GM23338 (cell line): Measurements from ENCODE around the gene NFIA. TPM values are rescaled to one million over a fixed set of nuclear protein-coding genes. Genes with fewer than 3 reads are reported as not detected.

ENCODE experiments used
- ATAC-seq: fragments of 200-7000 bp; cut with Tn5 transposase; 3 replicates; pipeline ENCODE4 v1.9.1; 2020
- DNase-seq: peaks from one replicate; pipeline ENCODE4 v3.0.0-alpha.2; 2015; ENCODE audit warnings: low spot score
- H2AFZ ChIP-seq: fragments of 200-600 bp; sonication (generic); 2 replicates; pipeline ENCODE4 v1.8.0; 2016; ENCODE audit warnings: antibody characterized with exemption, mild to moderate bottlenecking, moderate library complexity
- H3F3A ChIP-seq: fragments of 200-600 bp; sonication (generic); replicated peaks from 2 replicates; pipeline ENCODE4 v1.8.0; 2017; ENCODE audit warnings: antibody characterized with exemption, mixed run types, low read depth
- H3K27ac ChIP-seq: fragments of 200-600 bp; sonication (generic); 2 replicates; pipeline ENCODE4 v1.6.1; 2016; ENCODE audit warnings: low read depth
- H3K27me3 ChIP-seq: fragments of 200-600 bp; sonication (generic); 2 replicates; pipeline ENCODE4 v1.8.0; 2016; ENCODE audit warnings: mild to moderate bottlenecking, mixed run types, moderate library complexity; ENCODE audit not compliant: insufficient read depth
- H3K36me3 ChIP-seq: fragments of 200-600 bp; sonication (generic); 2 replicates; pipeline ENCODE4 v1.8.0; 2016; ENCODE audit warnings: mild to moderate bottlenecking; ENCODE audit not compliant: insufficient read depth
- H3K4me1 ChIP-seq: fragments of 200-600 bp; sonication (generic); 2 replicates; pipeline ENCODE4 v1.8.0; 2016; ENCODE audit warnings: mild to moderate bottlenecking, moderate library complexity; ENCODE audit not compliant: insufficient read depth
- H3K4me2 ChIP-seq: fragments of 200-600 bp; sonication (generic); 2 replicates; pipeline ENCODE4 v1.7.1; 2017; ENCODE audit warnings: mixed run types
- H3K4me3 ChIP-seq: fragments of 200-600 bp; sonication (generic); 2 replicates; pipeline ENCODE4 v1.6.1; 2016; ENCODE audit warnings: mixed run types
- H3K79me2 ChIP-seq: fragments of 200-600 bp; sonication (generic); replicated peaks from 2 replicates; pipeline ENCODE4 v1.8.0; 2017; ENCODE audit warnings: mild to moderate bottlenecking; ENCODE audit not compliant: insufficient read depth
- H3K9me2 ChIP-seq: fragments of 200-600 bp; sonication (generic); 2 replicates; pipeline ENCODE4 v1.8.0; 2017; ENCODE audit not compliant: insufficient read depth
- H4K20me1 ChIP-seq: fragments of 200-600 bp; sonication (generic); replicated peaks from 2 replicates; pipeline ENCODE4 v1.8.0; 2017; ENCODE audit warnings: mild to moderate bottlenecking; ENCODE audit not compliant: insufficient read depth
- H3K27ac Mint-ChIP-seq: 2 replicates; pipeline ENCODE4 v1.8.0; 2020; ENCODE audit warnings: inconsistent platforms, mild to moderate bottlenecking, moderate library complexity, mixed read lengths
- H3K27me3 Mint-ChIP-seq: 3 replicates; pipeline ENCODE4 v1.8.0; 2022; ENCODE audit warnings: low read depth, mild to moderate bottlenecking, moderate library complexity, mixed read lengths, inconsistent platforms; ENCODE audit not compliant: insufficient read depth, poor library complexity
- H3K36me3 Mint-ChIP-seq: 3 replicates; pipeline ENCODE4 v1.8.0; 2021; ENCODE audit warnings: low read depth, mild to moderate bottlenecking, inconsistent platforms, moderate library complexity, mixed read lengths
- H3K4me1 Mint-ChIP-seq: 3 replicates; pipeline ENCODE4 v1.8.0; 2020; ENCODE audit warnings: mild to moderate bottlenecking, inconsistent platforms, mixed read lengths
- H3K4me3 Mint-ChIP-seq: 3 replicates; pipeline ENCODE4 v1.8.0; 2021; ENCODE audit warnings: moderate library complexity, mild to moderate bottlenecking, inconsistent platforms, mixed read lengths
- H3K9me3 Mint-ChIP-seq: 3 replicates; pipeline ENCODE4 v1.8.0; 2020; ENCODE audit warnings: moderate library complexity, mild to moderate bottlenecking, inconsistent platforms, mixed read lengths
- EZH2 ChIP-seq: fragments of 200-600 bp; sonication (generic); IDR thresholded peaks from one replicate; pipeline ENCODE4 v1.8.0; 2017; ENCODE audit warnings: antibody characterized with exemption, mild to moderate bottlenecking, low read depth; ENCODE audit not compliant: unreplicated experiment
- EZH2phosphoT487 ChIP-seq: fragments of 200-600 bp; sonication (generic); IDR thresholded peaks from one replicate; pipeline ENCODE4 v1.8.1; 2018; ENCODE audit warnings: antibody characterized with exemption; ENCODE audit not compliant: unreplicated experiment
- JUNB ChIP-seq: IDR thresholded peaks from one replicate; pipeline ENCODE4 v1.6.1; 2016; ENCODE audit warnings: antibody characterized with exemption; ENCODE audit not compliant: unreplicated experiment
- ZNF331 ChIP-seq: fragments of 250-450 bp; sonication (Bioruptor Pico); IDR thresholded peaks from 2 replicates; pipeline ENCODE4 v1.5.0; 2020; ENCODE audit warnings: low read depth, mild to moderate bottlenecking, moderate library complexity
- polyA plus RNA-seq: library from polyadenylated mRNA; unstranded; fragments of >200 nt; fragmentation: Nextera tagmentation; extraction: Ambion mirVana; gene quantifications from 2 replicates; pipeline ENCODE4 v1.2.1, GENCODE V29; 2016
- total RNA-seq: library from RNA; depleted of rRNA; stranded (reverse); fragments of >200 nt; shearing (Covaris generic); gene quantifications from 2 replicates; pipeline ENCODE4 v1.2.3, GENCODE V29; 2014
- TF ChIP-seq, protein P1 (sequence below): IDR thresholded peaks from one replicate; pipeline ENCODE4 v1.6.1; 2018; ENCODE audit warnings: antibody characterized with exemption; ENCODE audit not compliant: unreplicated experiment

Gene NFIA
- total and polyA plus RNA-seq, 2 experiments from 2014 or later, result 0.97 to 2.3 TPM

DNA sequence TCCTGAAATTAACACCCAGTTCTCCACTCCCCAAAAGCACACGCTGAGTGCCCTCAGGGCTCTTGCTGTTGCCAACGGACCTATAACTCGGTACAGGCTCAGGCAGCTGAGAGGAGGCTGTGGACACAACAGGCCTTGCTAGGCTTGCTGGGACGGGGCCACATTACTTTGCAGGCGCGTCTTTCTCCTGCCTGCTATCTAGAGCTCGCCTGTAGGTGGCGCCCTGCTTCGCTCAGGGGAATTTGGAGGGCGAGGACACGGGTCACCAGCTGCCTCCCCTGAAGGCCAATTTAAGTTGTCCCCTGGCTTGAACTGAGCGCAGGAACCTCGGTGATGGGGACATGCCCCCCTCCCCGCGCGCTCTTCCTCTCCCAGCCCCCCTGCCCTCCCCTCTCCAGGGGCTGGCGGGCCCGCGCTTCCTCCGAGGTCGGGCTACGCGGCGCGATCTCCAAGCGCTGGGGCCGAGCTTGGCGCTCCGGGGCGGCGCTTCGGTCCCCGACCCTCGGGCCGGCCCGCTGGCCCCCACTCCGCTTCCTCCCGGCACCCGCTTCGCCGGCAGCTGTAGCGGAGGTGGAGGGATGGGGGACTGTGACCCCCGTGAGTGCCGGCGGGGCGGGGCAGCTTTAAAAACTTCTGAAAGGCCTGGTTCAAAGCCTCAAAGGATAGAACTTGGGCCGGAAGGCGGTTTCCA lies 32.4 kb upstream of the NFIA start (continued):
- TF ChIP-seq ZNF331 (CRISPR knock-in tag), result no peak
- no peak for TF ChIP-seq JUNB
- TF ChIP-seq EZH2, result no peak
- TF ChIP-seq, protein P1, sequence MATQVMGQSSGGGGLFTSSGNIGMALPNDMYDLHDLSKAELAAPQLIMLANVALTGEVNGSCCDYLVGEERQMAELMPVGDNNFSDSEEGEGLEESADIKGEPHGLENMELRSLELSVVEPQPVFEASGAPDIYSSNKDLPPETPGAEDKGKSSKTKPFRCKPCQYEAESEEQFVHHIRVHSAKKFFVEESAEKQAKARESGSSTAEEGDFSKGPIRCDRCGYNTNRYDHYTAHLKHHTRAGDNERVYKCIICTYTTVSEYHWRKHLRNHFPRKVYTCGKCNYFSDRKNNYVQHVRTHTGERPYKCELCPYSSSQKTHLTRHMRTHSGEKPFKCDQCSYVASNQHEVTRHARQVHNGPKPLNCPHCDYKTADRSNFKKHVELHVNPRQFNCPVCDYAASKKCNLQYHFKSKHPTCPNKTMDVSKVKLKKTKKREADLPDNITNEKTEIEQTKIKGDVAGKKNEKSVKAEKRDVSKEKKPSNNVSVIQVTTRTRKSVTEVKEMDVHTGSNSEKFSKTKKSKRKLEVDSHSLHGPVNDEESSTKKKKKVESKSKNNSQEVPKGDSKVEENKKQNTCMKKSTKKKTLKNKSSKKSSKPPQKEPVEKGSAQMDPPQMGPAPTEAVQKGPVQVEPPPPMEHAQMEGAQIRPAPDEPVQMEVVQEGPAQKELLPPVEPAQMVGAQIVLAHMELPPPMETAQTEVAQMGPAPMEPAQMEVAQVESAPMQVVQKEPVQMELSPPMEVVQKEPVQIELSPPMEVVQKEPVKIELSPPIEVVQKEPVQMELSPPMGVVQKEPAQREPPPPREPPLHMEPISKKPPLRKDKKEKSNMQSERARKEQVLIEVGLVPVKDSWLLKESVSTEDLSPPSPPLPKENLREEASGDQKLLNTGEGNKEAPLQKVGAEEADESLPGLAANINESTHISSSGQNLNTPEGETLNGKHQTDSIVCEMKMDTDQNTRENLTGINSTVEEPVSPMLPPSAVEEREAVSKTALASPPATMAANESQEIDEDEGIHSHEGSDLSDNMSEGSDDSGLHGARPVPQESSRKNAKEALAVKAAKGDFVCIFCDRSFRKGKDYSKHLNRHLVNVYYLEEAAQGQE, result no peak

DNA sequence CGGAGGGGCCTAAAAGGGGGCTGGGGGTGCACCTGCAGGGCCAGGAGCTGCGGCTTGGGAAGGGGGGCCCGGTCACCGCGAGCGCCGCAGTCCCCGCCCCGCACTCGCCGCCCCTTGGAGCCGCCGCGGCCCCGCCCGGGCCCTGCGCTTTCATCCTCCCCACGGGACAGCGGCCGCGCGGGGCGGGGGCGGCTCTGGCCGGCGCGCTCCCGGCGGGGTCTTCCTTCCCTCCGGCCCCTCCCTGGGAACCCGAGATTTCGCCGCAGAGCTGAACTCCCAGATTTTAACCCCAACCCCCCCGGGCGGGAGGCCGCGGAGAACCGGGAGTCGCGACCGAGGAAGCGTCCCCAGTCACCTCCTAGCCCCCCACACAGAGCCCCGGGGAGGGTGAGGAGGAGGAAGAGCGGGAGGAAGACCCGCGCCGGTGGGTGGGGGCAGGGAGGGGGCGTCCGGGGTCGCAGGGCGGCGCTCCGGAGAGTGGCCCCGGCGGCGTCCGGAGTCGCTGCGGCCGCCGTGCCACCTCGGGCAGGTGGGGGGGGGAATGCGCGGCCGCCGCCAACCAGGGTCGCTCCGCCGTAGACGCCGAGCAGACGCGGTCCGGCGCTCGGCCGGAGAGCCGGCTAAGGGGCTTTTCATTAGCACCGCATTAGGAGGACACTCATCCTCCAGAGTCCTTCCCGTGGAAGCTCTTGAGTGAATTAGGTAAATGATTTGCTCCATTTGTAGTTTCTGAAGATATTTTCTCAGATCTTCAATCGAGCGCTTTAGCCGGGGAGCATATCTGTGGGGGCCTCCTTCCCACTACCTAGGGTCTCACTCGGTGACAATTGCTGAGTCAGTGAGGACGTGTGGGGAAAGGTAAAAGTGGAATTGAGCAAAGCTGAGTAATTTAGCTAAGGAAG lies 31.6 kb upstream of the NFIA start:
- H3K36me3 Mint-ChIP-seq, result no peaks in the 10 kb centered on the region
- no peaks in the 10 kb centered on the region for H3K36me3 ChIP-seq
- DNase-seq, result peak; percentile 49
- peak overlapping the region; percentile 94 for H2AFZ ChIP-seq
- H3K9me2 ChIP-seq, result no peaks in the 10 kb centered on the region
- H3K4me3 Mint-ChIP-seq, result peak overlapping the region; percentile 78
- H4K20me1 ChIP-seq, result 0 out of 2 replicates have a peak, but pooled peaks cover 3% of the 10 kb centered on the region
- no peaks in the 10 kb centered on the region for H3K79me2 ChIP-seq
- H3K4me2 ChIP-seq, result peak overlapping the region; percentile 87
- peaks cover 54% of the 10 kb centered on the region for H3K27me3 ChIP-seq
- peak; percentile 41 for TF ChIP-seq EZH2phosphoT487
- TF ChIP-seq ZNF331 (CRISPR knock-in tag), result no peak
- TF ChIP-seq, protein P1, result no peak
- peaks cover 19% of the 10 kb centered on the region; the same call in 1 of the 2 replicates for H3F3A ChIP-seq
- H3K4me1 ChIP-seq, result peaks cover 43% of the 10 kb centered on the region
- H3K27me3 Mint-ChIP-seq, result peaks cover 51% of the 10 kb centered on the region
- peak overlapping the region; percentile 83 for H3K4me3 ChIP-seq
- H3K27ac Mint-ChIP-seq, result no peak overlapping the region
- no peak overlapping the region for H3K27ac ChIP-seq
- ATAC-seq, result peak; percentile 19
- H3K9me3 Mint-ChIP-seq, result no peaks in the 10 kb centered on the region
- peaks cover 39% of the 10 kb centered on the region for H3K4me1 Mint-ChIP-seq
